ENCODE data around the gene PLOD1. TPM values are rescaled to one million over a fixed set of nuclear protein-coding genes. Genes with fewer than 3 reads are reported as not detected.
"Not testable (repeated sequence)": the region's sequence is repeated elsewhere in the genome, so short reads cannot be mapped to it uniquely, and the experiment has no call there.

The PLOD1 gene
- total RNA-seq, 1 donor from 2014 or later = 54.8 TPM

DNA sequence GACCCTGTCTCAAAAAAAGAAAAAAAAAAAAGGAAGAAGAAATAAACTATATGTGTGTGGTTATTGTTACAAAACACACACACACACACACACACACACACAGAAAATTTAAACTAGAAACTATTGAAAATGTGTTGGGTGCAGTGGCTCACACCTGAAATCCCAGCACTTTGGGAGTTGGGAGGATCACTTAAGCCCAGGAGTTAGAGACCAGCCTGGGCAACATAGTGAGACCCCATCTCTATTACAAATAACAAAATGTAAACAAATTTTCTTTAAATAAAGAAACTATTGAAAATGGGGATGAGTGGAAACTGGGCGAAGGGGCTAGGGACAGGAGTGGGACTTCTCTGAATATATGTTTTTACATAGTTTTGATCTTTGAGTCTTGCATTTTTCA lies 31.3 kb upstream of the PLOD1 start:
- no peak for DNase-seq (ENCODE audit: low read depth)
- no peak for TF ChIP-seq CTCF (IDR thresholded peaks at IDR 0.05; ENCODE audit: insufficient read depth, low read length, severe bottlenecking)

GRCh38 chr1:11904156-11904555 lies 30.4 kb upstream of the PLOD1 start:
- H3K27me3 ChIP-seq (ENCODE audit: control insufficient read depth, insufficient read depth, low read length); H3K36me3 ChIP-seq (ENCODE audit: control insufficient read depth, insufficient read depth, low read length); H3K4me3 ChIP-seq (ENCODE audit: low read depth, low read length); DNase-seq (ENCODE audit: low read depth); FAIRE-seq: not testable (repeated sequence)

More for the DNA sequence above, 31.3 kb upstream of the PLOD1 start:
- Histone ChIP-seq H3K36me3 (ENCODE audit: control insufficient read depth, insufficient read depth, low read length) (no peaks in the 10 kb centered on the region), H3K4me3 (ENCODE audit: low read depth, low read length) (no peak overlapping the region), H3K27me3 (ENCODE audit: control insufficient read depth, insufficient read depth, low read length) (peaks cover 10% of the 10 kb centered on the region)
- no peak for FAIRE-seq

DNA sequence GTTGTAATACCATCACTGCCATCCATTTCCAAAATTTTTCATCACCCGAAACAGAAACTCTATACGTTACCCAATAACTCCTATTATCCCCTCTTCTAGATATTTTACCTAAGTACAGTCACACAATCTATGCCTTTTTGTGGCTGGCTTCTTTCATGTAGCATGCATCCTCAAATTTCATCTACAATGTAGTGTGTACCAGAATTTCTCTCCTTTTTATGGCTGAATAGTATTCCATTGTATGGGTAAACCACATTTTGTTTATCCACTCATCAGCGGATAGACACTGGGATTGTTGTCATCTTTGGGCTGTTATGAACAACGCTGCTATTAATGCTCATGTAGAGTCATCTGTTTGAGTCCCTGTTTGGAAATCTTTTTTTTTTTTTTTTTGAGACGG lies 29.5 kb upstream of the PLOD1 start:
- H3K27me3 ChIP-seq (ENCODE audit: control insufficient read depth, insufficient read depth, low read length) = no peaks in the 10 kb centered on the region
- DNase-seq (ENCODE audit: low read depth) (no peak), FAIRE-seq (no peak)
- no peak for TF ChIP-seq CTCF (IDR thresholded peaks at IDR 0.05; ENCODE audit: insufficient read depth, low read length, severe bottlenecking)
- no peaks in the 10 kb centered on the region for H3K36me3 ChIP-seq (ENCODE audit: control insufficient read depth, insufficient read depth, low read length)
- H3K4me3 ChIP-seq (ENCODE audit: low read depth, low read length) = no peak overlapping the region

DNA sequence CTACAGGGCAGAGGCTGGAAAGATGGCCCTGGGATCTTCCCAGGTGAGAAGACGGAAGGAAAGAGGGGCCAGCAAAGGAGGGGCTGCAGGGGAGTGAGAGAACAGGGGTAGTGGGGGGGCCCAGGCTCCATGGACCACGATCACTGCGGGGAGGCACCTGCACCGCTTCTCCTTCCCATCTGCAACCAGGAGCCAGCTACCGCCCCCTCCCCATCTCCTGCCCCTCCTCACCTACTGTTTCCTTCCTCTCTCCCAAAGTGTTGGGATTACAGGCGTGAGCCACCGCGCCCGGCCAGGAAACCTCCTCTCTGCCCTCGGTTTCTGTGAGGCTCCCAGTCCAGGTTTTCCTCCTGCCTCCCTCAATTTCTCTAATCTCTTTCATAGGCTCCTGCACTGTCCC lies 27.6 kb upstream of the PLOD1 start:
- Histone ChIP-seq H3K27me3 (ENCODE audit: control insufficient read depth, insufficient read depth, low read length) (no peaks in the 10 kb centered on the region), H3K36me3 (ENCODE audit: control insufficient read depth, insufficient read depth, low read length) (no peaks in the 10 kb centered on the region), H3K4me3 (ENCODE audit: low read depth, low read length) (no peak overlapping the region)
- FAIRE-seq (no peak), DNase-seq (ENCODE audit: low read depth) (no peak)
- TF ChIP-seq CTCF (IDR thresholded peaks at IDR 0.05; ENCODE audit: insufficient read depth, low read length, severe bottlenecking) = no peak

DNA sequence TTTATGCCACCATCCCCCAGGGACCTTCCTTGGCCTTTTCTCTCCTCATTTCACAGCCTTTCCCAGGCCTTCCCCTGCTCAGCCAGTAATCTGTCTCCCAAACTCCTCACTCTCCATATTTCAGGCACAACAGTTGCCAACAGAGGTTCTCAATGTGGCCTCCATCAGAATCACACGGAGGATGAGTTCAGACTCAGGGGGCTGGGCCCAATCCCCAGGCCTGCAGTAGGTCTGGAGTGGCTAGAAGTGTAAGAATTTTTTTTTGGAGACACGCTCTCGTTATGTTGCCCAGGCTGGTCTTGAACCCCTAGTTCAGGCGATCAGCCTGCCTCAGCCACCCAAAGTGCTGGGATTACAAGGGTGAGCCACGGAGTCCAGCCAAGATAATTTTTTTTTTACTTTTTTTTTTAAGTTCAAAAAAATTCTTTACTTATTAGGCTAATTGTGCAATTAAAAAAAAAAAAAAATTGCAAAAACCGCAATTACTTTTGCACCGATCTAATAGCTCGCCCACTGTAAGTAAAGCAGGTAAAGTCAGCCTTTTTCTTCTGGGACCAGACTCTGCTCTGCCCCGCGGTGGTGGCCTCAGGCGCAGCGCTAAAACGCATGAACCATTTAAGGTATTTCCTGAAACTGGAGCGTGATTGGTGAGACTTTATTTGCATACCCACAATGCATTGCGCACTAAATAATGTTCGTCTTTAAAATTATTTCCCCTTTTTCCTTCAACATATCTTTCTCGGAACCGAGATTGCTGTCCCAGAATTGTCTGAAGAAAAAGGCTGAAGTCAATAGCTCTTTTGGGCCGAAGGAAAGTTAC lies 27.0 kb upstream of the PLOD1 start:
- TF ChIP-seq CTCF (IDR thresholded peaks at IDR 0.05; ENCODE audit: insufficient read depth, low read length, severe bottlenecking) = peak; percentile 64
- DNase-seq (ENCODE audit: low read depth) (peak; percentile 86), FAIRE-seq (no peak)
- H3K36me3 ChIP-seq (ENCODE audit: control insufficient read depth, insufficient read depth, low read length) = no peaks in the 10 kb centered on the region
- no peaks in the 10 kb centered on the region for H3K27me3 ChIP-seq (ENCODE audit: control insufficient read depth, insufficient read depth, low read length)
- no peak overlapping the region for H3K4me3 ChIP-seq (ENCODE audit: low read depth, low read length)

- FAIRE-seq = no peak
- Histone ChIP-seq H3K27me3 (ENCODE audit: control insufficient read depth, insufficient read depth, low read length) (no peaks in the 10 kb centered on the region), H3K36me3 (ENCODE audit: control insufficient read depth, insufficient read depth, low read length) (no peaks in the 10 kb centered on the region), H3K4me3 (ENCODE audit: low read depth, low read length) (peak overlapping the region; percentile 41)
- no peak for TF ChIP-seq CTCF (IDR thresholded peaks at IDR 0.05; ENCODE audit: insufficient read depth, low read length, severe bottlenecking)
- DNase-seq (ENCODE audit: low read depth) = peak; percentile 99
These were observed 26.3 kb upstream of the PLOD1 start for GRCh38 chr1:11908095-11908675.

GRCh38 chr1:11910914-11911228 lies 23.6 kb upstream of the PLOD1 start:
- not testable (repeated sequence) for H3K36me3 ChIP-seq (ENCODE audit: control insufficient read depth, insufficient read depth, low read length); H3K27me3 ChIP-seq (ENCODE audit: control insufficient read depth, insufficient read depth, low read length); H3K4me3 ChIP-seq (ENCODE audit: low read depth, low read length); DNase-seq (ENCODE audit: low read depth); FAIRE-seq
